ELR (cell line): ENCODE results near the gene SMCO3.

Experiments used
- DNase-seq: peaks from one replicate; pipeline ENCODE4 v3.0.0-alpha.2; 2015; ENCODE audit warnings: low read depth

Gene SMCO3

GRCh38 chr12:14827043-14827442 is 13.1 kb upstream of the SMCO3 start:
- peak; percentile 24 for DNase-seq

DNA sequence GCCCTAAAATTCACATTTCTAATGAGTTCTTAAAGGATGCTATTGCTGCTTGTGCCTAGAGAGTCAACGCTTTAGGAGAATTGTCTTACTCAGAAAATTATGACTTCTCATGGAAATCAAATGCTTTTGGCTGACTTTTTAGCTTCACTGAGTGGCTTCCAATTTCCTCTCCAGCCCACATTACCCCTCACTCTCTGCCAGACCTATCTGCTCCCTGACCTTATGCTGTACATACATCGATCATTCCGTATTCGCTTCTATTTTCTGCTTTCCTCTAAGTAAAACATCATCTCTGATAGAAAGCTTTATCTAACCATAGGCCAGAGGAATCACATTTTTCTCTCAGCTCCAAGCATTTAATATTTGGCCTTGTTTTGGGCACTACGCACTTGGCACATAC is 12.5 kb upstream of the SMCO3 start:
- DNase-seq = no peak

- peak; percentile 28 for DNase-seq
These were observed 11.3 kb upstream of the SMCO3 start for GRCh38 chr12:14825256-14825655.

- DNase-seq = peak; percentile 60
These were observed 10.1 kb upstream of the SMCO3 start for GRCh38 chr12:14824012-14824634.

- no peak for DNase-seq
These were observed 2.5 kb downstream of the SMCO3 start for GRCh38 chr12:14811486-14811885.

GRCh38 chr12:14810953-14811483 is 3.0 kb downstream of the SMCO3 start:
- peak; percentile 58 for DNase-seq

- DNase-seq = no peak
These were observed 3.6 kb downstream of the SMCO3 start for GRCh38 chr12:14810167-14810952.

GRCh38 chr12:14803830-14804160 is 10.2 kb downstream of the SMCO3 start:
- no peak for DNase-seq

GRCh38 chr12:14803011-14803829 is 10.8 kb downstream of the SMCO3 start, which contains the start of the genes C12orf60 and WBP11:
TSS of gene C12orf60 (plus strand) at chr12:14803670. CDS start at chr12:14822936, 19,266 bp downstream.
TSS of gene WBP11 (minus strand) at chr12:14803478. CDS start at chr12:14801383, 2,095 bp downstream.
- peak; percentile 99 for DNase-seq

GRCh38 chr12:14802721-14803010 is 11.3 kb downstream of the SMCO3 start:
- no peak for DNase-seq

GRCh38 chr12:14802247-14802646 is 11.7 kb downstream of the SMCO3 start:
- DNase-seq = no peak

- no peak for DNase-seq
These were observed 18.9 kb downstream of the SMCO3 start for GRCh38 chr12:14795028-14795448.

- no peak for DNase-seq
These were observed 28.4 kb downstream of the SMCO3 start for GRCh38 chr12:14785568-14785967.

DNA sequence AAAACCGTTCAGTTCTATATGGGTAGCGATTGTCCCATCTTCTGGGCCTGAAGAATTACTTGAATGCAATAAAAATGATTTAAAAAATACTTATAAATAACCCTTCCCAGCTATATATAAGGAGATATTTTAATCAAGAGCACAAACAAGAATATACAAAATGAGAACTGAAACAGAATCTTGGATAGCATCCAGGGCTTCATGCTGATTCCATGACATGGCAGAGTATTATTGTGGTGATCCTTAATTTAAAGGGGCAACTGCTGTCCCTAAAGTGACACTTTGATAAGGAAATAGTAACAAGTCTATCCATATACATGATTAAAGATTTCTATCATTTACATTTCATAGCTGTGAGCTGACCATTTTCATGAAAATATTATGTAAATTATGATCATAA is 29.5 kb downstream of the SMCO3 start:
- DNase-seq = no peak

- DNase-seq = no peak
These were observed 31.2 kb downstream of the SMCO3 start for GRCh38 chr12:14782756-14783155.

DNA sequence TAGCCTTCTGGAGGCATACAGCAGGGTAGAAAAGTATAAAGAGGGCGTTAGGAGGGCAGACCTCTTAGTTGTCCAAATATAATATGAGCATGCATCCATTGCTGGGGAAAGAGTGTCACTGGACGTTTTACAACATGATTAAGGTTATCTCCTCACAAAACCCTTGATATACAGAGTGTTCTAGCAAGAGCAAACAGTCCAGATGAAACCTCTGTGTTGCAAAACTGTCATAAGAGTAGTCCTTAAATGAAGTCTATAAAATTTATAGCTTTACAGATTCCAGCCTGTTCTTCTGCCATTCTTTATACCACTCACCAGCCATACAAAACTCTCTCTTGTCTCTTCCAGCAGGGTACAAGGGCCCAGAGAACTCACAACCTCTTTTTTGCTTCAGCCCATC is 32.4 kb downstream of the SMCO3 start:
- DNase-seq = no peak

GRCh38 chr12:14780859-14781258 is 33.1 kb downstream of the SMCO3 start:
- no peak for DNase-seq

- no peak for DNase-seq
These were observed 34.1 kb downstream of the SMCO3 start for GRCh38 chr12:14779834-14780233.

DNA sequence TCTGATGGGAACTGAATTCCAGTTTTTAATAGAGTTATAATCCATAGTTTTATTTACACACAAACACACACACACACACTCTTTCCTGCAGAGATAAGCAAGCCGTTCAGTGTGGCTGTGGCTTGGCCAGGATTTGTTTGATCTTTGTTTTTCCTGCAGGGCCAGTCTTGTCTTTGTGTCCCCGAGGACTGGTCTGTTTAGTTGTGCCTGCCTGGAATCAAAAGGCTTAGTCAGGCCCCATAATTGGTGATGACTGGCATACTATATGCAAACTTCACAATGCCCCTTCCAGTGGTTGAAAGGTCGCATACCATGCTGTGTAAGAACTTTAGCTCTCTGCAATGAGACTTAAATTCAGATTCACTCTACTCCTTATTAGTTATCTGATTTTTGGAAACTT is 36.7 kb downstream of the SMCO3 start:
- peak; percentile 28 for DNase-seq

- peak; percentile 47 for DNase-seq
These were observed 37.6 kb downstream of the SMCO3 start for GRCh38 chr12:14776236-14776961.

DNA sequence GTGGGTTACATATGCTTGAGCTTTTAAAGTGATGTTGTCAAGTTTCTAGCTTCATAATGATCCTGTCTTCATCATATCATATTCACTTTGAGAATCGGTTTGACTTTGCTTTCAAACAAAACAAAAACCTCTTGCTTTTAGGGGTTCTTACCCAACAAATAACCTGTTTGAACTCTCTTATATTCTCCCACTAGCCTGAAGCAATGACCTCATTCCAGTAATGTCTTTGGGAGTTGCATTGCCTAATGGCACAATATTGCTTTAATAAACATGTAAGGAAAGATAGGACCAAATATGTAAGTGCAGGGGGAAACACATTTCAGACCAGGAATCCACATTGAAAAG is 38.4 kb downstream of the SMCO3 start:
- peak; percentile 56 for DNase-seq
